Peyer's patch (tissue), 4 donors: ENCODE results near the gene BEX4.
"Not testable (repeated sequence)": the region's sequence is repeated elsewhere in the genome, so short reads cannot be mapped to it uniquely, and the experiment has no call there.

ENCODE experiments used
- CTCF ChIP-seq, 6 experiments: fragments of 450-650 bp in 4 of 6; fragments of 200-600 bp in 2 of 6; sonication (generic) in 1 of 6; IDR thresholded peaks; one replicate each; pipeline ENCODE4 v1.5.1; 2017 to 2019; ENCODE audit warnings: antibody characterized with exemption in 6 of 6, mild to moderate bottlenecking in 3 of 6, moderate library complexity in 1 of 6
- POLR2A ChIP-seq, 2 donors: fragments of 450-650 bp; IDR thresholded peaks; one replicate each; pipeline ENCODE4 v1.5.1; 2017; ENCODE audit warnings: antibody characterized with exemption in 2 of 2, mild to moderate bottlenecking in 2 of 2, moderate library complexity in 2 of 2

- not testable (repeated sequence) for TF ChIP-seq CTCF, POLR2A (IDR thresholded peaks at IDR 0.05)
Measured at GRCh38 chrX:103198668-103199067, 16.2 kb upstream of the BEX4 start.
